Endodermal cell (in vitro differentiated cells): ENCODE measurements around the gene CHN2. TPM values are rescaled to one million over a fixed set of nuclear protein-coding genes. Genes with fewer than 3 reads are reported as not detected.

Experiments
- DNase-seq: peaks from one replicate; pipeline ENCODE4 v3.0.0-alpha.2; 2017
- H3K27ac ChIP-seq: 2 replicates; pipeline ENCODE4 v1.5.1; 2013; ENCODE audit warnings: mild to moderate bottlenecking, low read depth, low read length, moderate library complexity
- H3K27me3 ChIP-seq: 2 replicates; pipeline ENCODE4 v1.6.1; 2013; ENCODE audit warnings: mild to moderate bottlenecking, low read length, moderate library complexity; ENCODE audit not compliant: insufficient read depth, control insufficient read depth, poor library complexity, severe bottlenecking
- H3K36me3 ChIP-seq: 2 replicates; pipeline ENCODE4 v1.7.0; 2013; ENCODE audit warnings: mild to moderate bottlenecking, low read length, moderate library complexity; ENCODE audit not compliant: control insufficient read depth, insufficient read depth
- H3K4me1 ChIP-seq: one replicate; pipeline ENCODE4 v1.7.0; 2013; ENCODE audit warnings: low read length; ENCODE audit not compliant: control insufficient read depth, insufficient read depth
- H3K4me3 ChIP-seq: 2 replicates; pipeline ENCODE4 v1.5.1; 2013; ENCODE audit warnings: mild to moderate bottlenecking, low read length, moderate library complexity
- H3K9ac ChIP-seq: 2 replicates; pipeline ENCODE4 v1.6.1; 2013; ENCODE audit warnings: mild to moderate bottlenecking, low read length, moderate library complexity; ENCODE audit not compliant: poor library complexity, severe bottlenecking; ENCODE audit errors: extremely low read depth
- H3K9me3 ChIP-seq: 2 replicates; pipeline ENCODE4 v1.6.1; 2013; ENCODE audit warnings: mild to moderate bottlenecking, low read length, moderate library complexity; ENCODE audit not compliant: control insufficient read depth
- H3K27ac Mint-ChIP-seq: 2 replicates; pipeline ENCODE4 v1.8.0; 2020; ENCODE audit warnings: mixed read lengths
- H3K27me3 Mint-ChIP-seq: 2 replicates; pipeline ENCODE4 v1.8.0; 2021; ENCODE audit warnings: mild to moderate bottlenecking, mixed read lengths; ENCODE audit not compliant: insufficient read depth
- H3K36me3 Mint-ChIP-seq: 2 replicates; pipeline ENCODE4 v1.8.0; 2020; ENCODE audit warnings: low read depth, mixed read lengths
- H3K4me1 Mint-ChIP-seq: 2 replicates; pipeline ENCODE4 v1.8.0; 2020; ENCODE audit warnings: mixed read lengths
- H3K4me3 Mint-ChIP-seq: 2 replicates; pipeline ENCODE4 v1.8.0; 2020; ENCODE audit warnings: mild to moderate bottlenecking, moderate library complexity, mixed read lengths
- H3K9me3 Mint-ChIP-seq: 2 replicates; pipeline ENCODE4 v1.8.0; 2020; ENCODE audit warnings: mild to moderate bottlenecking, mixed read lengths
- WGBS, 2 experiments: methylation state at CpG; one replicate each; pipeline versions ENCODE4 v1.1.5 to v1.1.7; 2013; ENCODE audit warnings: missing lambda C conversion rate in 2 of 2, mixed read lengths in 1 of 2; ENCODE audit not compliant: insufficient coverage in 1 of 2, insufficient read length in 1 of 2; 5-methylcytosine and 5-hydroxymethylcytosine counted together
- total RNA-seq, 2 donors: library from RNA; stranded (reverse); fragmentation: NEBNext Ultra II Directional in 1 of 2; extraction: Animal tissue kit (Norgen Biotek cat#: 25700) in 1 of 2; gene quantifications; 2 replicates in 1 of 2; 3 replicates in 1 of 2; pipeline ENCODE4 v1.2.1, GENCODE V29; 2021
- TF ChIP-seq, protein P1 (sequence below): fragments of 200-600 bp; sonication (generic); conservative IDR thresholded peaks from 2 replicates; pipeline ENCODE4 v1.5.0; 2021; ENCODE audit warnings: antibody characterized with exemption, mild to moderate bottlenecking

Gene CHN2
- total RNA-seq, 2 donors from 2014 or later: 14.0 to 14.1 TPM

- Mint-ChIP-seq H3K27me3 (peaks cover 4% of the 10 kb centered on the region), H3K4me1 (peaks cover 3% of the 10 kb centered on the region), H3K36me3 (no peaks in the 10 kb centered on the region), H3K27ac (no peak overlapping the region), H3K4me3 (no peak overlapping the region), H3K9me3 (no peaks in the 10 kb centered on the region)
- H3K9ac ChIP-seq: no peak overlapping the region
- no peak overlapping the region for H3K4me3 ChIP-seq
- no peaks in the 10 kb centered on the region for H3K27me3 ChIP-seq
- no peaks in the 10 kb centered on the region for H3K9me3 ChIP-seq
- TF ChIP-seq, protein P1, sequence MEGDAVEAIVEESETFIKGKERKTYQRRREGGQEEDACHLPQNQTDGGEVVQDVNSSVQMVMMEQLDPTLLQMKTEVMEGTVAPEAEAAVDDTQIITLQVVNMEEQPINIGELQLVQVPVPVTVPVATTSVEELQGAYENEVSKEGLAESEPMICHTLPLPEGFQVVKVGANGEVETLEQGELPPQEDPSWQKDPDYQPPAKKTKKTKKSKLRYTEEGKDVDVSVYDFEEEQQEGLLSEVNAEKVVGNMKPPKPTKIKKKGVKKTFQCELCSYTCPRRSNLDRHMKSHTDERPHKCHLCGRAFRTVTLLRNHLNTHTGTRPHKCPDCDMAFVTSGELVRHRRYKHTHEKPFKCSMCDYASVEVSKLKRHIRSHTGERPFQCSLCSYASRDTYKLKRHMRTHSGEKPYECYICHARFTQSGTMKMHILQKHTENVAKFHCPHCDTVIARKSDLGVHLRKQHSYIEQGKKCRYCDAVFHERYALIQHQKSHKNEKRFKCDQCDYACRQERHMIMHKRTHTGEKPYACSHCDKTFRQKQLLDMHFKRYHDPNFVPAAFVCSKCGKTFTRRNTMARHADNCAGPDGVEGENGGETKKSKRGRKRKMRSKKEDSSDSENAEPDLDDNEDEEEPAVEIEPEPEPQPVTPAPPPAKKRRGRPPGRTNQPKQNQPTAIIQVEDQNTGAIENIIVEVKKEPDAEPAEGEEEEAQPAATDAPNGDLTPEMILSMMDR: no peak
- no peak overlapping the region for H3K27ac ChIP-seq
- peak; percentile 19 for DNase-seq
- no peaks in the 10 kb centered on the region for H3K4me1 ChIP-seq
- no peaks in the 10 kb centered on the region for H3K36me3 ChIP-seq
- WGBS, 2 experiments: 92 to 96% methylated on average over 2 to 3 of the region's 3 CpGs
Observed at GRCh38 chr7:29342761-29343160, 148.2 kb downstream of the CHN2 start.

- Mint-ChIP-seq H3K4me3 (no peak overlapping the region), H3K27me3 (peaks cover 4% of the 10 kb centered on the region), H3K27ac (no peak overlapping the region), H3K4me1 (peaks cover 3% of the 10 kb centered on the region), H3K9me3 (no peaks in the 10 kb centered on the region), H3K36me3 (no peaks in the 10 kb centered on the region)
- no peaks in the 10 kb centered on the region for H3K9me3 ChIP-seq
- H3K9ac ChIP-seq: no peak overlapping the region
- H3K36me3 ChIP-seq: no peaks in the 10 kb centered on the region
- DNase-seq: peak; percentile 22
- WGBS, 2 experiments: 90 to 97% methylated on average over 2 of the region's 2 CpGs
- no peak overlapping the region for H3K4me3 ChIP-seq
- TF ChIP-seq, protein P1: no peak
- no peaks in the 10 kb centered on the region for H3K27me3 ChIP-seq
- no peak overlapping the region for H3K27ac ChIP-seq
- H3K4me1 ChIP-seq: no peaks in the 10 kb centered on the region
Observed at GRCh38 chr7:29343399-29343798, 148.8 kb downstream of the CHN2 start.

- H3K4me1 Mint-ChIP-seq: peaks cover 3% of the 10 kb centered on the region
- no peak overlapping the region for H3K27ac Mint-ChIP-seq
- TF ChIP-seq, protein P1: no peak
- WGBS, 2 experiments: 90 to 95% methylated on average over 3 to 4 of the region's 4 CpGs
- Histone ChIP-seq H3K27ac (no peak overlapping the region), H3K27me3 (no peaks in the 10 kb centered on the region), H3K36me3 (no peaks in the 10 kb centered on the region), H3K4me1 (no peaks in the 10 kb centered on the region), H3K4me3 (no peak overlapping the region), H3K9me3 (no peaks in the 10 kb centered on the region), H3K9ac (no peak overlapping the region)
- peak; percentile 24 for DNase-seq
- H3K27me3 Mint-ChIP-seq: peaks cover 4% of the 10 kb centered on the region
- no peak overlapping the region for H3K4me3 Mint-ChIP-seq
- H3K9me3 Mint-ChIP-seq: no peaks in the 10 kb centered on the region
- no peaks in the 10 kb centered on the region for H3K36me3 Mint-ChIP-seq
Observed at GRCh38 chr7:29344334-29344978, 149.9 kb downstream of the CHN2 start.
